D721Med (cell line): ENCODE data around the gene PDHX.

Source experiments
- DNase-seq: peaks from one replicate; pipeline ENCODE4 v3.0.0; 2011; ENCODE audit warnings: low spot score; ENCODE audit not compliant: insufficient read length
- FAIRE-seq: peaks from 2 replicates; lab custom pipeline; 2011; peaks lifted over from hg19 to GRCh38; lab: Jason Lieb, UNC
- TF ChIP-seq, protein P1 (sequence below): IDR thresholded peaks from 2 replicates; pipeline ENCODE4 v1.5.1; 2012; ENCODE audit warnings: mild to moderate bottlenecking, control low read depth; ENCODE audit not compliant: insufficient read depth; ENCODE audit errors: missing control alignments

The PDHX gene

DNA sequence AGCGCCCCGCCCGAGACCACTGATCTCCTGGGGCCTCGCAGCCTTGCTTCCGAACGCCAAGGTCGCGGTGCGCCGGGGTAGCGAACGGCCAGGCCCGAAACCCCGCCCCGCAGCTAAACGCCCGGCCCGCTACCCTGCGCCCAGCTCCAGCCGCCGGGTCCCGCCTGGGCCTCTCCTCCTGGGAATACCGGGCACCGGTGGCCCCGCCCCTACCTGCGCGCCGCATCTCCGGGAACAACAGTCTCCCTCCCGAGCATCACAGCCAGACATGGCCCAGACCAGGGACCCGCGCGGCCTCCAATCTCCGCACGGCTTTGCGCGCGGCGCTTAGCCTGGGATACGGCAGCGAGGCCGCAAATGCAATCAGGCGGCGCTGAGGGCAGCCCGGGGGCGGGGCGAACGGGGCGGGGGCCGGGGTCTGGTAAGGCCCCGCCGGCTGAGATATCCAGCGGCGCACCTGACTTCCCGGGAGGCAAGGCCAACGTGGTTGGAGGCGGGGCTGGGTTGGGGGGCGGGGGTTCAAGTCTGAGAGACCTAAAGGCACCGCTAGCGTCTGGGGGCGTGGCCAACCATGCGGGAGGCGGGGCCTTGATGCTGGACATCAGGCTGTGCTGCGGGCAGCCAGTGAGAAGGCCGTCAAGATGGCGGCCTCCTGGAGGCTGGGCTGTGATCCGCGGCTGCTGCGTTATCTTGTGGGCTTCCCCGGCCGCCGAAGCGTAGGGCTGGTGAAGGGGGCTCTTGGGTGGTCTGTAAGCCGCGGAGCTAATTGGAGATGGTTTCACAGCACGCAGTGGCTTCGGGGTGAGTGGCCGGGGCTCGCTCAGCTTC lies at the start of gene PDHX, which contains the start of gene APIP:
PDHX (plus strand) TSS at position 604 of the 828 bp plus-strand sequence; CDS start at position 642, 38 bp downstream.
APIP (minus strand) TSS at position 365 of the 828 bp plus-strand sequence; CDS start at position 270, 95 bp downstream.
- peak; percentile 82 for DNase-seq
- no peak for FAIRE-seq
- TF ChIP-seq, protein P1, sequence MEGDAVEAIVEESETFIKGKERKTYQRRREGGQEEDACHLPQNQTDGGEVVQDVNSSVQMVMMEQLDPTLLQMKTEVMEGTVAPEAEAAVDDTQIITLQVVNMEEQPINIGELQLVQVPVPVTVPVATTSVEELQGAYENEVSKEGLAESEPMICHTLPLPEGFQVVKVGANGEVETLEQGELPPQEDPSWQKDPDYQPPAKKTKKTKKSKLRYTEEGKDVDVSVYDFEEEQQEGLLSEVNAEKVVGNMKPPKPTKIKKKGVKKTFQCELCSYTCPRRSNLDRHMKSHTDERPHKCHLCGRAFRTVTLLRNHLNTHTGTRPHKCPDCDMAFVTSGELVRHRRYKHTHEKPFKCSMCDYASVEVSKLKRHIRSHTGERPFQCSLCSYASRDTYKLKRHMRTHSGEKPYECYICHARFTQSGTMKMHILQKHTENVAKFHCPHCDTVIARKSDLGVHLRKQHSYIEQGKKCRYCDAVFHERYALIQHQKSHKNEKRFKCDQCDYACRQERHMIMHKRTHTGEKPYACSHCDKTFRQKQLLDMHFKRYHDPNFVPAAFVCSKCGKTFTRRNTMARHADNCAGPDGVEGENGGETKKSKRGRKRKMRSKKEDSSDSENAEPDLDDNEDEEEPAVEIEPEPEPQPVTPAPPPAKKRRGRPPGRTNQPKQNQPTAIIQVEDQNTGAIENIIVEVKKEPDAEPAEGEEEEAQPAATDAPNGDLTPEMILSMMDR: no peak

DNA sequence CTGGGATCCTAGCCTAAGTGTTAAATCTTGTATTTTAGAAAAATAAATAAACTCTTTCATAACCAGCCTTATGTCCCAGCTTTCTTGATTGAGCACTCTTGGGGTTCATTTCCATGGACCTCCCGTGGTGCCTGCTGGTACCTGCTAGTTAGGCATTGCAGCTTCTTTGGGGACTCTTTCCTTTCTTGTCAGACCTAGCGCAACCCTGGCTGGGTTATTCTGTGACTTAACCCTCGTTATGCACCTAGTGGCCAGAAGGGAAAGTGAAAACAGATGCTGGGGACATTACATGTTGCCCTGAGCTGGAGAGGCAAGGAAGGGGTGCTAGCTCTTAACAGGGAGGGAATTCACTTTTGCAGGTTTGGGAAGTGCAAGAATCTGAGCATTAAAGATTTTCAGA lies 47.0 kb upstream of the PDHX start:
- DNase-seq (no peak), FAIRE-seq (no peak)
- TF ChIP-seq, protein P1: no peak

DNA sequence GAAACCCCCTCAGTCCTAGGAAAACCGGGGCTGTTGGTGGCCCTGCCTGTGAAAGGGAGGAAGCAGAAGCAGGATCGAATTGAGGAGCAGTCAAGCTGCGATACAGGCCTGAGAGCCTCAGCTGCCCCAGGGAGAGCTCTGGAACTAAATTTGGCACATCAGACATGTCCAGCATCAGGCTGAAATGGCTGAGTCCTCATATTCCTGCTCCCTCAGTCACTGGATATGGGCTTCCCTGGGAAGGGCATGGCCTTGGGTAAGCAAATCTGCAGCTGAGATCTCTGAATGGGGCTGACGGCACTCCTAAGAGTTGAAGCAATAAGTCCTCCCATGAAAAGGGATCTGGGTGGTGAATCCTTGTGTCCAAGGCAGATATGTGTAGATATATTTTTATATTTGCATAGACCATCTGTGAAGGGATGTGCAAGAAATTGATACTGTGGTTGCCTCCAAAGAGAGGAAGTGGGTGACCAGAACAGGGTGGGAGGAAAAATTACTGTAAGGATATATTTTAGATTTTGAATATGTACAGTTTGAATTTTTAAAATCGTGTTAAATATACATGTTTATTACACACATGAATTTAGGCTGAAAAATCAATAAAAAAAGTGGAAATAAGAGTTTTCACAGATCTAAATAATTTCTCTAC lies 45.7 kb upstream of the PDHX start:
- DNase-seq (no peak), FAIRE-seq (no peak)
- TF ChIP-seq, protein P1: no peak

DNA sequence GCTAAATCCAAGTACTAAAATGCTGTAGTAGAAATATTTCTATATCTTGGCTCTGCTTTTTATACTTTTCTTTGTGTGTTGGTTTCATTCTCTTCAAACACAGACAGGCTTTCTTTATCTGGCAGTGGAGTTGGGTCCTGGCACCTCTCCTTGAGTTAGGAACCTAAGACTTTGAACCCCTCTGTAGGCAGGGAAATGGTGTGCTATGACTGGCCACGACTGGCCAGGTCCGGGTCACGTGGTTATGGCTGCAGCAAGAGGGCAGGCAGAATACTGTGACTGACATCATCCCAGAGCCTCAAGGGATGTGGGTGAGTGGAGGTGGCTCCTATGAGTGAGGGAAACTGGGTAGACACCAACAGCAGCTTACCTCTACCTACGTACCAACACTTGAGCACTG lies 42.2 kb upstream of the PDHX start:
- DNase-seq (no peak), FAIRE-seq (no peak)
- TF ChIP-seq, protein P1: no peak

DNA sequence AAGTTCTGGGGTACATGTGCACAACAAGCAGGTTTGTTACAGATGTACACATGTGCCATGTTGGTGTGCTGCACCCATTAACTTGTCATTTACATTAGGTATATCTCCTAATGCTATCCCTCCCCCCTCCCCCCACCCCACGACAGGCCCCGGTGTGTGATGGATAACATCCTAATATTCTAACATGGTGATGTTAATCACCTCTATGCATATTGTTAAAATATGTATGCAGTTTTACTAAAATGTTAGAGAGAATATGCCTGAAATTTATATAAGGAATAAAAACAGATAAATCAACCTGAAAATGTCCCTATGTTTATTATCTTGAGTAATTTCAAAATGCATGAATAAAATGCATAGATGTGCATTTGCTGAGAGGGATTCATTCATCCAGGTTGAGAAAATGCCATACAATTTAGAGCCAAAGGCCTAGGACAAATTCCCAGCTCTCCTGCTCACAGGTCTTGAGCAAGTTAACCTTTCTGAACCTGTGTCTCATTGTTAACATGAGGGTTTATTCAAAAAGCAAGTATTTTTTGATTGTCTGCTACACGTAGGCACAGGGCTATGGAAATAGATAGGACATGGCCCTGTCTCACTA lies 38.9 kb upstream of the PDHX start:
- TF ChIP-seq, protein P1: no peak
- FAIRE-seq (no peak), DNase-seq (no peak)

DNA sequence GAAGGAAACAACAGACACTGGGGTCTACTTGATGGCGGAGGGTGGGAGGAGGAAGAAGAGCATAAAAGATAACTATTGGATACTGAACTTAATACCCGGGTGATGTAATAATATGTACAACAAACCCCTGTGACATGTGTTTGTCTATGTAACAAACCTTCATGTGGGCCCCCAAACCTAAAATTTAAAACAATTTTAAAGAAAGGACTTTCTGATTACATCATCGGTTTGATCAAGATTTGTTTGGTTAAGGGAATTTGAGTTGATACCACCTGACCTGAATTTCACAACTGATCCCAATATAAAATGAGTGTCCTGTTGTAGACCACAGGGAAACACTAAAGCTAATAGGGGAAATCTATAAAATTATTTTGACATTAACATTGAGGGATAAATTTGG lies 34.5 kb upstream of the PDHX start:
- TF ChIP-seq, protein P1: no peak
- FAIRE-seq: no peak
- DNase-seq: no peak
